HUES48 (cell line): ENCODE data around the gene SERINC3.

Experiments
- H3K27ac ChIP-seq: one replicate; pipeline ENCODE4 v1.7.0; 2013; ENCODE audit warnings: low read depth, low read length, inconsistent platforms
- H3K27me3 ChIP-seq: 2 replicates; pipeline ENCODE4 v1.6.1; 2013; ENCODE audit warnings: mild to moderate bottlenecking, low read length; ENCODE audit not compliant: control insufficient read depth, insufficient read depth
- H3K36me3 ChIP-seq: 2 replicates; pipeline ENCODE4 v1.6.1; 2013; ENCODE audit warnings: low read length; ENCODE audit not compliant: control insufficient read depth, insufficient read depth
- H3K4me1 ChIP-seq: 2 replicates; pipeline ENCODE4 v1.6.1; 2013; ENCODE audit warnings: mild to moderate bottlenecking, low read length; ENCODE audit not compliant: control insufficient read depth, insufficient read depth
- H3K4me3 ChIP-seq: 2 replicates; pipeline ENCODE4 v1.5.1; 2013; ENCODE audit warnings: mild to moderate bottlenecking, low read depth, low read length
- H3K9ac ChIP-seq: 2 replicates; pipeline ENCODE4 v1.6.1; 2013; ENCODE audit warnings: mild to moderate bottlenecking, low read depth, low read length, moderate library complexity
- H3K9me3 ChIP-seq: 2 replicates; pipeline ENCODE4 v1.6.1; 2013; ENCODE audit warnings: low read length; ENCODE audit not compliant: control insufficient read depth, insufficient read depth

The SERINC3 gene

DNA sequence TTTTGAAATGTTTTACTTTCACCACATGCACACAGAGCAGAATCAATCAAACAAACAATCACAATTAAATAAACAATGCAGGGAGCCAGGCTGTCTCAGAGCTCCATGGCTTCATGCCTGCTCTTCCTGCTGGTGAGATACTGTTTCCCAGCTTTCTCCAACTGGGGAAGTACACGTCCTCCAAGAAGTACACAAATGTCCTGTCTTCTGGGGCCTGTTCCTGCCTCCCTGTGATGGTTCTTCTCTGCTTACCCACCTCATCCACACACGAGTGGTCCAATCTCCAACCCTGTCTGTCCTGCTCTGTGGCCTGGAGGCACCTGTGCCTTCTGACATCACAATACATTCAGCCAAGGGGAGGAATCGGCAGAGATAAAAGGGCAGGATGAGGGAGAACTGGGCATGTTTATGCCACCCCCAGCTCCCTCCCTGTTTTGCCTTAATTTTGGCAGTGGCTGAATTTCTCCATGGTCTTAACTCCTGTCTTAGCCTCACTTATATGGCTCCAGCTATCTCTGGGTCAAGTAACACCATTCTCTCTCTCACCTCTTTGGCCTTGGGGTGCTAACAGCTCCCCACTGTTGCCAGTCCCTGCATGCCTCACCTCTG is 71.5 kb downstream of the SERINC3 start:
- no peaks in the 10 kb centered on the region for H3K36me3 ChIP-seq
- H3K9ac ChIP-seq: no peak overlapping the region
- H3K4me3 ChIP-seq: no peak overlapping the region
- no peaks in the 10 kb centered on the region for H3K27me3 ChIP-seq
- no peak overlapping the region for H3K27ac ChIP-seq
- no peaks in the 10 kb centered on the region for H3K9me3 ChIP-seq
- H3K4me1 ChIP-seq: no peaks in the 10 kb centered on the region

DNA sequence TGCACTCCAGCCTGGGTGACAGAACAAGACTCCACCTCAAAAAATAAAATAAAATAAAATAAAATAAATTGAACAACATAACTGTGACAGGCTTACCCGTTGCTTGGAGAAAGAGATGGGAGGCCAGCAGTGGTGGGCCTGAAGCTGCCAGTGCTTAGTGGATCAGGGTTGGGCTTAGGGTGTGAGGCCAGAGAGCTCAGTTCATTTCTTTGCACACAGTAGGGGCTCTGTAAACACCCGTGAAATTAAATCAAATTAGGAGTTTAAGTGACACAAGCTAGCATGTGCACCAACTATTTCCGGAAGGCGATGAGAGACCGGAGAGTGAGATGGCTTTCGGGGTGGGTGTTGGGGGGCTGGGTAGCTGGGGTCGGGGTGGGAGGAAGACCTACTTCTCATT is 72.0 kb downstream of the SERINC3 start:
- H3K27ac ChIP-seq: no peak overlapping the region

GRCh38 chr20:44448753-44449546 is 72.9 kb downstream of the SERINC3 start:
- Histone ChIP-seq H3K4me1 (no peaks in the 10 kb centered on the region), H3K27me3 (no peaks in the 10 kb centered on the region), H3K36me3 (no peaks in the 10 kb centered on the region), H3K9ac (no peak overlapping the region), H3K4me3 (no peak overlapping the region), H3K9me3 (no peaks in the 10 kb centered on the region), H3K27ac (no peak overlapping the region)

More for the DNA sequence above, 72.0 kb downstream of the SERINC3 start:
- Histone ChIP-seq H3K9ac (no peak overlapping the region), H3K27me3 (no peaks in the 10 kb centered on the region), H3K4me1 (no peaks in the 10 kb centered on the region), H3K4me3 (no peak overlapping the region), H3K9me3 (no peaks in the 10 kb centered on the region), H3K36me3 (no peaks in the 10 kb centered on the region)

DNA sequence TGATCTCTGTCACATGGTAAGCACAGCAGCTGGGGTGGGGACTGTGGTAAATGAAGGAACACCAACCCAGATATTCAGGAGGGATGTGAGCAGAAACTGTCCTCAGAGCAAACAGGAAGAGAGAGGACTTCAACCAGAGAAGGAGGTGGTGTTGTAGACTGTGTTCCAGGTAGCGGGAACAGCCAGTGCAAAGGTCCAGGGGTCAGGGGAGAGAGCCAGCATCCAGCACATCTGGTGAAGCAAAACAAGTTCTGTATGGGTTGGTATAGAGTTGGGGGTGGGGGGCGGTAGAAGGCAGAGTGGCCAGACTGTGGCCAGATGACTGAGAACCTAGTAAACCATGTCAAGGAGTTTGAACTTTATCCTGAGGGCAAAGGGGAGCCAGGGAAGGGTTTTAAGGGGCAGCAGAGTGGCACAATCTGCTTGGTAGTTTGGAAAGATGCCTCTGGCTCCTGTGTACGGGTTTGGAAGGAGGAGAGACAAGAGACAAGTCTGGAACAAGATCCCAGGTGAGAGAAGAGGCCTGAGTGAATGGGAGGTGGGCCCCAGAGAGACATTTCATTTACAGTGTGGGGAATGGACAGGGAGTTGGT is 73.9 kb downstream of the SERINC3 start:
- no peaks in the 10 kb centered on the region for H3K27me3 ChIP-seq
- H3K4me3 ChIP-seq: no peak overlapping the region
- H3K27ac ChIP-seq: no peak overlapping the region
- H3K9ac ChIP-seq: no peak overlapping the region
- H3K36me3 ChIP-seq: no peaks in the 10 kb centered on the region
- no peaks in the 10 kb centered on the region for H3K9me3 ChIP-seq
- H3K4me1 ChIP-seq: no peaks in the 10 kb centered on the region
